KMS-11 (cell line): ENCODE results near the gene TUFM.

ENCODE experiments used
- H2AFZ ChIP-seq: fragments of 200-600 bp; sonication (generic); 2 replicates; pipeline ENCODE4 v1.6.1; 2016; ENCODE audit warnings: antibody characterized with exemption, mixed run types, low read depth
- H3K27ac ChIP-seq: fragments of 200-600 bp; sonication (generic); 2 replicates; pipeline ENCODE4 v1.6.1; 2016; ENCODE audit warnings: mild to moderate bottlenecking, mixed run types
- H3K27me3 ChIP-seq: fragments of 200-600 bp; sonication (generic); 2 replicates; pipeline ENCODE4 v1.6.1; 2017; ENCODE audit warnings: mild to moderate bottlenecking, low read depth, mixed run types, moderate library complexity; ENCODE audit not compliant: insufficient read depth
- H3K36me3 ChIP-seq: fragments of 200-600 bp; sonication (generic); 2 replicates; pipeline ENCODE4 v1.6.1; 2017; ENCODE audit warnings: mild to moderate bottlenecking, mixed run types; ENCODE audit not compliant: insufficient read depth
- H3K4me1 ChIP-seq: fragments of 200-600 bp; sonication (generic); 2 replicates; pipeline ENCODE4 v1.6.1; 2016; ENCODE audit warnings: mild to moderate bottlenecking, low read depth, mixed run types; ENCODE audit not compliant: poor library complexity, severe bottlenecking
- H3K4me2 ChIP-seq: fragments of 200-600 bp; sonication (generic); 2 replicates; pipeline ENCODE4 v1.7.0; 2016; ENCODE audit warnings: mild to moderate bottlenecking, mixed run types
- H3K4me3 ChIP-seq: fragments of 200-600 bp; sonication (generic); IDR thresholded peaks from 2 replicates; pipeline ENCODE4 v1.6.1; 2017; ENCODE audit warnings: low read depth, low read length, mixed read lengths; ENCODE audit not compliant: insufficient read depth
- H3K79me2 ChIP-seq: fragments of 200-600 bp; sonication (generic); 2 replicates; pipeline ENCODE4 v1.6.1; 2016; ENCODE audit warnings: low read depth, mixed run types; ENCODE audit not compliant: insufficient read depth
- H3K9ac ChIP-seq: fragments of 200-600 bp; sonication (generic); 2 replicates; pipeline ENCODE4 v1.6.1; 2016; ENCODE audit warnings: mild to moderate bottlenecking, mixed run types
- H4K20me1 ChIP-seq: fragments of 200-600 bp; sonication (generic); 2 replicates; pipeline ENCODE4 v1.6.1; 2016; ENCODE audit warnings: mild to moderate bottlenecking, mixed run types; ENCODE audit not compliant: insufficient read depth
- TF ChIP-seq, protein P1 (sequence below): fragments of 200-600 bp; sonication (generic); conservative IDR thresholded peaks from 2 replicates; pipeline ENCODE4 v1.6.1; 2017; ENCODE audit warnings: low read depth, mild to moderate bottlenecking, antibody characterized with exemption, low read length, moderate library complexity, mixed read lengths

TUFM gene

DNA sequence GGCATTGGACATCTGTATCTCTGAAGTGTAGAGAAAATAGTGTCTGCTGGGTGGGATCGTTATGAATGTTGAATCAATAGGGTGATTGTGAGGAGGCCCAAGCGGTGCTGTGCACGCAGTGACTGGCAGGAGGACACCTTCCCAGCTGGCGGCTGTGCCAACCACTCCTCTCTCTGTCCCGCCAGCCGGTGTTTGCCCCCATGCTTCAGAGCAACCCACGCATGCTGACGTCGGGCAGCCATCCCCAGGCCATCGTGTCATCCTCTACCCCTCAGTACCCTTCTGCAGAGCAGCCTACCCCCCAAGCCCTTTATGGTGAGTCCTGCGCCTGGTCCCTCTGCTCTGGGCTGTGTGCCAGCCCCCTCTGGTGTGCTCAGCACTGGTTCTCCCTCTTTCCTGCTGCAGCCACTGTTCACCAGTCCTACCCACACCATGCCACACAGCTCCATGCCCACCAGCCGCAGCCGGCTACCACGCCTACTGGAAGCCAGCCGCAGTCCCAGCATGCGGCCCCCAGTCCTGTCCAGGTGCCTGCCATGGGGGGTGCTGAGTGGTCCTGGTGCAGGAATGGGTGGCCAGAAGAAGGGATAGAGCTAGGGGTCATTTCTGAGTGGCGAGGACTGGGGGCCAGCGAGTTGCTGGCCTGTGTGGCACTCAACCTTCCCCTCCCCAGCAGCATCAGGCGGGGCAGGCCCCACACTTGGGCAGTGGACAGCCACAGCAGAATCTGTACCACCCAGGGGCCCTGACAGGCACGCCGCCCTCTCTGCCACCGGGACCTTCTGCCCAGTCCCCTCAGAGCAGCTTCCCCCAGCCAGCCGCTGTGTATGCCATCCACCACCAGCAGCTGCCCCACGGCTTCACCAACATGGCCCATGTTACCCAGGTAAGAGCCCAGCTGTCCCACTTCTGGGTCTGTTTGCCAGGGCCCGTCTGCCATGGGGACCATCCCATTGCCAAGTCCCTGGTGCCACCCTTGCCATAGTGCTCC is 11.0 kb downstream of the TUFM start:
- Histone ChIP-seq H2AFZ (no peak overlapping the region), H3K9ac (no peak overlapping the region), H3K4me2 (no peak overlapping the region), H3K79me2 (no peaks in the 10 kb centered on the region), H3K27ac (no peak overlapping the region), H3K4me3 (no peak overlapping the region), H3K36me3 (peaks cover 28% of the 10 kb centered on the region; the same call in 1 of the 2 replicates), H4K20me1 (no peaks in the 10 kb centered on the region), H3K4me1 (no peaks in the 10 kb centered on the region), H3K27me3 (no peaks in the 10 kb centered on the region)
- TF ChIP-seq, protein P1, sequence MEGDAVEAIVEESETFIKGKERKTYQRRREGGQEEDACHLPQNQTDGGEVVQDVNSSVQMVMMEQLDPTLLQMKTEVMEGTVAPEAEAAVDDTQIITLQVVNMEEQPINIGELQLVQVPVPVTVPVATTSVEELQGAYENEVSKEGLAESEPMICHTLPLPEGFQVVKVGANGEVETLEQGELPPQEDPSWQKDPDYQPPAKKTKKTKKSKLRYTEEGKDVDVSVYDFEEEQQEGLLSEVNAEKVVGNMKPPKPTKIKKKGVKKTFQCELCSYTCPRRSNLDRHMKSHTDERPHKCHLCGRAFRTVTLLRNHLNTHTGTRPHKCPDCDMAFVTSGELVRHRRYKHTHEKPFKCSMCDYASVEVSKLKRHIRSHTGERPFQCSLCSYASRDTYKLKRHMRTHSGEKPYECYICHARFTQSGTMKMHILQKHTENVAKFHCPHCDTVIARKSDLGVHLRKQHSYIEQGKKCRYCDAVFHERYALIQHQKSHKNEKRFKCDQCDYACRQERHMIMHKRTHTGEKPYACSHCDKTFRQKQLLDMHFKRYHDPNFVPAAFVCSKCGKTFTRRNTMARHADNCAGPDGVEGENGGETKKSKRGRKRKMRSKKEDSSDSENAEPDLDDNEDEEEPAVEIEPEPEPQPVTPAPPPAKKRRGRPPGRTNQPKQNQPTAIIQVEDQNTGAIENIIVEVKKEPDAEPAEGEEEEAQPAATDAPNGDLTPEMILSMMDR = no peak

DNA sequence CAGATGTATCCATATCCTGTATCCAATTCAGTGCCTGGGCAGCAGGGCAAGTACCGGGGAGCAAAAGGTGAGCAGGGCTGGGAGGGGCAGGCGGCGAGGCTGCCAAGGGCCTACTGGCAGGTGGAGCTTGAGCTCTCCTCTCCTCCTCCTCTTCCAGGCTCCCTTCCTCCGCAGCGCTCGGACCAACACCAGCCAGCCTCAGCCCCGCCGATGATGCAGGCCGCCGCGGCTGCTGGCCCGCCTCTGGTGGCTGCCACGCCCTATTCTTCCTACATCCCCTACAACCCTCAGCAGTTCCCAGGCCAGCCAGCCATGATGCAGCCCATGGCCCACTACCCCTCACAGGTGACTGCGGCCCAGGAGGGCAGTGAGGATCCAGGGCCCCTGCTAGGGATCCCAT is 11.8 kb downstream of the TUFM start:
- Histone ChIP-seq H4K20me1 (no peaks in the 10 kb centered on the region), H3K36me3 (peaks cover 36% of the 10 kb centered on the region; the same call in 1 of the 2 replicates), H2AFZ (no peak overlapping the region), H3K27ac (no peak overlapping the region), H3K4me2 (no peak overlapping the region), H3K4me3 (no peak overlapping the region), H3K9ac (no peak overlapping the region), H3K27me3 (no peaks in the 10 kb centered on the region), H3K79me2 (peaks cover 5% of the 10 kb centered on the region; the same call in 1 of the 2 replicates), H3K4me1 (no peaks in the 10 kb centered on the region)
- TF ChIP-seq, protein P1 = no peak

DNA sequence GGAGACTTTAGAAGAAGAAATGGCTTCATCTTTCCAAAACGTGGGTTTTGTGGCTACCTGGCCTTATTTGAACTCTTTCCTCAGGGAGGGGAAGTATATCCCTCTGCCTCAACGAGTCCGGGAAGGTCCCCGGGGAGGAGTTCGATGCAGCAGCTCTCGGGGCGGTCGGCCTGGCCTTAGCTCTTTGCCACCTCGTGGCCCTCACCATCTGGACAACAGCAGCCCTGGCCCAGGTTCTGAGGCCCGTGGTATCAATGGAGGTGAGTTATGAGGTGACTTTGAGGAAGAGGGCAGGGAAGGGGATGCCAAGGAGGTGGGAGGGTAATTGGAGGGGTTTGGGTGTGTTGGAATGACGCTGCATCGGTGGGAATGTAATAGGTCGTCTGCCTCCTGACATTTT is 15.6 kb downstream of the TUFM start:
- Histone ChIP-seq H3K4me3 (no peak overlapping the region), H2AFZ (no peak overlapping the region), H3K27me3 (no peaks in the 10 kb centered on the region), H3K79me2 (peaks cover 38% of the 10 kb centered on the region), H3K27ac (no peak overlapping the region), H3K4me1 (peaks cover 15% of the 10 kb centered on the region), H3K9ac (no peak overlapping the region), H3K4me2 (no peak overlapping the region), H3K36me3 (peaks cover 50% of the 10 kb centered on the region; the same call in 1 of the 2 replicates), H4K20me1 (no peaks in the 10 kb centered on the region; the same call in 1 of the 2 replicates)
- TF ChIP-seq, protein P1 = no peak

DNA sequence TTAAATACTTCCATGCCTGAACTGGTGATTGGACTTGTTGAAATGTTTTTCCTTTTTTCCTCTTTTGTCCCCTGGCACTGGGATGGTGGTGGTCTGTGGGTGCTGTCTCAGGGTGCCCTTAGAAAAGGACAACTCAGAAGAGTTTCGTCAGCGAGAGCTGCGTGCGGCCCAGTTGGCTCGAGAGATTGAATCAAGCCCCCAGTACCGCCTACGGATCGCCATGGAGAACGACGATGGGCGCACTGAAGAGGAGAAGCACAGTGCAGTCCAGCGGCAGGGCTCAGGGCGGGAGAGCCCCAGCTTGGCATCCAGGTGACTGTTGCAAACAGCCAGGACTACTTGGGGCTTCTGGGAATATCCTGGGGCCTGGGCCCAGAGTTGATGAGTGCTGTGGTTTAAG is 16.4 kb downstream of the TUFM start:
- H3K4me3 ChIP-seq = no peak overlapping the region
- no peak overlapping the region for H3K4me2 ChIP-seq
- H3K27me3 ChIP-seq = no peaks in the 10 kb centered on the region
- TF ChIP-seq, protein P1 = no peak
- no peaks in the 10 kb centered on the region; the same call in 1 of the 2 replicates for H4K20me1 ChIP-seq
- no peak overlapping the region for H3K9ac ChIP-seq
- H3K36me3 ChIP-seq = peaks cover 54% of the 10 kb centered on the region; the same call in 1 of the 2 replicates
- no peak overlapping the region for H2AFZ ChIP-seq
- H3K79me2 ChIP-seq = peaks cover 46% of the 10 kb centered on the region
- H3K4me1 ChIP-seq = peaks cover 22% of the 10 kb centered on the region
- no peak overlapping the region for H3K27ac ChIP-seq
